ENCODE measurements around the gene RAB27A.

RAB27A gene

GRCh38 chr15:55221090-55222011 is 68.3 kb downstream of the RAB27A start:
- no peak for DNase-seq

DNA sequence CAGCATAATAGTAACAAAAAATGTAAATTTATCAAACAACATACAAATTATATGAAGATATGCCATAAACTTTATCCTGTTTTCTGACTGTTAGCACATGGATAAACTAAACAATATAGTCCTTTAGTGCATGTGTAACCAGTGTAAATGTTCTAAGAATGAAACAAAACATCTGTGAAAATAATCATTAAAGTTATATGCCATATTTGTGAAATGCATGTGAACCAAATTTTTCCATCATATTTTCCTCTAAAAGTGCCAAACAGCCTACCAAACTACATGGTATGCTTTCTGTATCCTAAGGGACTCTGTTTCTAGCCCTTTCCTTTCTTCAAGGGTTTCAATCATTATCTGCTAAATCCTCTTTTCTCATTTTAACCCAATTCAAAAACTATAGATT is 69.0 kb downstream of the RAB27A start:
- no peak for DNase-seq

- DNase-seq = no peak
Observed at GRCh38 chr15:55218056-55218455, 71.6 kb downstream of the RAB27A start.

DNA sequence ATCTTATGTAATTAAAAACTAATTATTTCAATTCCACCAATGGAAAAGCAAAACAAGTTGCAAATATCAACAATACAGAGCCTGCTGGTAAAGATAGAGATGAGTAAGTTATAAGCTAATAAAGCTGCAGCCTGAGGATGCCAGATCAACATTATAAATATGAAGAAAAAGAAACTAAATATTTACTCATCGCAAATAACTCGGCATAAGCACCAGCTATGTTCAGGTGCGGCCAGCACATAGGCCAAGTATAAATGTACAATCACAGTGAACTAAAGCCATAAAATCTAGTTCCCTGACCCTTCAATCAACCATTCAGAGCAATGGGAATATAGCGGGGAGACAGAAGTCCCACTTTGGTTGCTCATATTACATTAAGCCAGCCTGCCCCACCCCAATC is 85.1 kb downstream of the RAB27A start:
- no peak for DNase-seq

DNA sequence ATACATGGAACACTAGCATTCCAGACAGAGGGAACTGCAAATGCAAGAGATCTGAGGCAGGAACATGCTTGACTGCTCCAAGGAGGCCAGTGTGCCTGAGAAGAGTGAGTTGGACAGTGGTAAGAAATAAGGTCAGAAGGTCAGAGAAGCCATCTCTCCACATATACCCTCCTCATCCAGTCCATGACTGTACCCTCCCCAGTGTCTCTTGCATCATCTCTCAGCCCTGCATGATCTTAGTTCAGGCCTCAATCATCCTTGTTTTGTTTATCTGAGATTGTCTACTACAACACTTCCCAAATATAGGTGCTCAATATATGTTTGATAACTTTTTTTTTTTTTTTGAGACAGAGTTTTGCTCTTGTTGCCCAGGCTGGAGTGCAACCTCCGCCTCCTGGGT is 87.4 kb downstream of the RAB27A start:
- no peak for DNase-seq

GRCh38 chr15:55198706-55199105 is 90.9 kb downstream of the RAB27A start:
- no peak for DNase-seq

GRCh38 chr15:55197719-55198118 is 91.9 kb downstream of the RAB27A start:
- DNase-seq = no peak

DNA sequence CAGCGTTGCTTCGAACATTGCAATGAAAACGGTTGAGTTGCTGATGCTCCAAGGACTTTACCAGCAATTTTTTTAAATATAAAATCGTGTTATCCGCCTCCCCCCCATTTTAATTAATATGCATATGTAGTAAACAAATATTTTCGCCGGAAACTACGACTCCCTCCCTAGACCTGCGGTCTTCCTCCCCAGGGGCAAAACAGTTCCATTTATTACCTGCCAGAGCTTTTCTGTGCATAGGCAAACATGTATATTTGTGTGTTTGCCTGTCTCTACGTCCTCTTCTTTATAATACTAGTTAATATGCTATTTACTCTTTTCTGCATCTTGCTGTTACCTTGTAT is 92.3 kb downstream of the RAB27A start:
- no peak for DNase-seq

GRCh38 chr15:55196458-55197361 is 92.9 kb downstream of the RAB27A start, which contains the start of gene RSL24D1:
Gene RSL24D1, minus strand, starts transcription at chr15:55196941. Its CDS starts 51 bp downstream, at chr15:55196890.
- DNase-seq = peak; percentile 94

- no peak for DNase-seq
Observed at GRCh38 chr15:55195996-55196395, 93.6 kb downstream of the RAB27A start.

- DNase-seq = no peak
Observed at GRCh38 chr15:55194256-55194655, 95.4 kb downstream of the RAB27A start.

DNA sequence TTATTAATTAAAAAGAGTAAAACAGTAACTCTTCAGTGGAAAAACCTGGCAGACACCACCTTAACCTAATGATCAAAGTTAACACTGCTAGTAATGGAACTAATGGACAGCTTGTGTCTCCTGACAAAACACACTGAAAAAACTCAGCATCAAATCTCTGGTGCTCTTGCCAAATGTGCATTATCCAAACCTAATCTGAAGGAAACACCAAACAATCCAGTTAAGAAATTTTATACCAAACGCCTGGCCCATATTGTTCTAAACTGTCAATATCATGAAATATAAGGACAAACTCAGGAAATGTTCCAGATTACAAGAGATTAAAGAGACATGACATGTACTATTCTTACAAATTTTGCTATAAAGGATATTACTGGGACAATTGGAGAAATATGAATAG is 103.3 kb downstream of the RAB27A start:
- no peak for DNase-seq

DNA sequence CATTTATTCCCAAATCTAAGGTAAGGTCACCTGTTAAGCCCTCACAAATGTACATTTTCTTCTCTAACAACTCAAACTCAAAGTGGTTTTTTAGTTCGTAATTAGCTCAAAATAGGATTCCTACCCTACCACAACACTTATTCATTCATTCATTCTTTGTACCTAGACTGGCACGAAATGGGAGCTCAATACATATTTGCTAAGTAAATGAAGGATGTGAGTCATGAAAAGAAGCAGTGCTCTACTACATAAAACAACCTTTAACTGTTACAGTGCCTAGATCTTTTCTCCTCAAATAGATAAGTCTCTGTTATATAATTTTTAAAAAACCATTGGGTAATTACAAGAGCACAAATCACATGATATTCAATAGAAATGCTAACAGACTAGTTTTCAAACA is 105.9 kb downstream of the RAB27A start:
- no peak for DNase-seq

- no peak for DNase-seq
Observed at GRCh38 chr15:55179141-55179540, 110.5 kb downstream of the RAB27A start.

GRCh38 chr15:55170361-55170760 is 119.3 kb downstream of the RAB27A start:
- DNase-seq = no peak

DNA sequence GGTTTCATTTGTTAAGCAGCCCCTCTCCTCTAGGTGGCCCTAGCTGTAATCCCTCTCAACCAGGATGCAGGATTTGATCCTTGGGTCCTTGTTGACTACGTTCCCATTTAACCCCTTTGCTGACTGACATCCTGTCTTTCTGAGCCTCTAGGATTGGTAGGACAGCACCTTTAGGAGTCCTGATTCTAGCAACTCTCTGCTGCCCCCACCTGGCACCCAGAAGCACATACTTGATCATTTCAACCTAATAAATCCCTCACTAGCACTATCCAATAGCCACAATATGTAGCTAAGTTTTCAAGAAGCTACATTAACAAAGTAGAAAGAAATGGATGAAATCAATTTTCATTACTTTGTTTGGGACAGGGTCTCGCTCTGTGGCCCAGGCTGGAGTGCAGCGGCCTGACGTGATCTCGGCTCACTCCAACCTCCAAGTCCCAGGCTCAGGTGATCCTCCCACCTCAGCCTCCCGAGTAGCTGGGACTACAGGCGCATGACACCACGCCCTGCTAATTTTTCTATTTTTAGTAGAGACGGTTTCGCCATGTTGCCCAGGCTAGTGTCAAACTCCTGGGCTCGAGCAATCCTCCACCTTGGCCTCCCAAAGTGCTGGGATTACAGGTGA is 121.2 kb downstream of the RAB27A start:
- DNase-seq = peak; percentile 55

DNA sequence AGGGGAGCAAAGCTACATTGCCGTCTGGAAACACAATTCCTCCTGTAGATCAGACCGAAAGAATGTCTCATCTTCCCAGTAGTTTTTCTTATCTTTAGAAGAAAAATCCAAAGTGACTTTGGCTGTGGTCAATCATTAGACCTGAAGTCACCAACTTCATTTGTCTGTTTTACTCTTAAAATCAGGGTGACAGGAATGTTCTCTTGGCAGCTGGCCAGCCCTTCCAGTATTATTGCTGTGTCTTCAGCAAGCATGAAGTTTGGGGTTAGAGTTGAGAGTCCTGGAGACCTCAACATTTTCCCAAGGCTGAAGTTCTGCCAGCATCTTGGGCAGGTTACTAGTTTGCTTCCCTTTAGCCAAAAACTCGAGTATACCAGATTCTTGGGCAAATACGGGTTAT is 125.3 kb downstream of the RAB27A start:
- DNase-seq = no peak

Measured in stimulated activated CD4-positive, alpha-beta T cell treated with anti-CD3 and anti-CD28 coated beads, Interleukin-4, amount 100 ng/mL, for 1 hour (primary cell).